Ammon's horn (tissue), 1 donor: Measurements from ENCODE around the gene NDRG4.
A peak's percentile ranks its signal among the peaks of the same experiment; 100 is the strongest.

Experiments
- DNase-seq: peaks from one replicate; pipeline ENCODE4 v3.0.0-alpha.2; 2016; ENCODE audit warnings: low spot score

Gene NDRG4, protein sequence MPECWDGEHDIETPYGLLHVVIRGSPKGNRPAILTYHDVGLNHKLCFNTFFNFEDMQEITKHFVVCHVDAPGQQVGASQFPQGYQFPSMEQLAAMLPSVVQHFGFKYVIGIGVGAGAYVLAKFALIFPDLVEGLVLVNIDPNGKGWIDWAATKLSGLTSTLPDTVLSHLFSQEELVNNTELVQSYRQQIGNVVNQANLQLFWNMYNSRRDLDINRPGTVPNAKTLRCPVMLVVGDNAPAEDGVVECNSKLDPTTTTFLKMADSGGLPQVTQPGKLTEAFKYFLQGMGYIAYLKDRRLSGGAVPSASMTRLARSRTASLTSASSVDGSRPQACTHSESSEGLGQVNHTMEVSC

DNA sequence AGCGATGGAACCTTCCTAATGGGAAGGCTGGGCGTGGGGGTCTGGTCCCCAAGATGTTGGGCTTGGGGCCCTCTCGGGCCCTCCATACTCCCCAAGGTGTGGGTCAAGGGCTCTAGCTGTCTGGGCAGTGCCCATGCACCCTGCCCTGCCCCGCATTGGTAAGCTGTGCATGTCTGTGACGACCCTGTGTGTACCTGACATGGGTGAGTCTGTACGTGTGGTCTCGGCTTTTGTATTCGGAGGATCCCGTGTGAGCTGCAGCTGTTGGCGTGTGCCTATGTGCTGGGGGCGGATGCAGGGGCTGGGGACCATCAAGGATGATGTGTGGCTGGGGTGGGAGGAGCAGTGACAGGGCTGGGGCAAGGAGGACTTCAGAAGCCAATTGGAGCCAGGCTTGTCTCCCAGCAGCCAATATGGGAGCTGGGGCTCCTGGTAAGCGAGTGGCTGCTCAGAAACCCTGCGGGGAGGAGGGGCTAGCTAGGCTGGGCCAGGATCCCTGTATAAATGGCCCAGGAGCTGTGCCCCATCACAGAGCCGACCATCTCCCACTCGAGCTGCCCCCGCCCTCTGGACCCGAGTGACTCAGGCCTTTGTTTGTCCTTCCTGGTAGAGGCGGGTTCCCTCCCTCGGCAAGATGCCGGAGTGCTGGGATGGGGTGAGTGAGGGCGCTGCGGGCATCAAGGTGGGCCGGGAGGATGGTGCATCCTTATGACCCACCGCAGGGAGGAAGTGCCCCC, at the start of gene NDRG4:
Gene NDRG4 (plus strand): TSS at position 529 of the 737 bp plus-strand sequence. CDS start 106 bp downstream, at position 635.
- peak; percentile 98 for DNase-seq

DNA sequence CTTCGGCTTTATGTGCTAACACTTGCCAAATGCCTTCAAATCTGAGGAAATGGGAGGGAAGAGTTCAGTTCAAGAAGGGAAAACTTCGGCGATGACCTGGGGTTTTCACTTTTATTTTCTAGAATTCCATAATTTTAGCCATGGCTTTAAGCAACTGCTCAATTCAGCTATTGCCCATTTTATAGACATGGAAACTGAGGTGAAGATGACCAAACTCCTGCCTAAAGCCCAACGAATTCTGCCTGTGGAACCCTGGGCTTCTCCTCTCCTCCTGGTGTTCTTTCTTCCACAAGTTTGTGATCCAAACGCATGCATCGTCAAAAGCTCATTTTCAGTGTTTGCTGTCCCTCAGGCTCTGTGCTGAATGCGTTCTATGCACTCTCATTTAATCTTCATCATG, 49.4 kb upstream of the NDRG4 start:
- DNase-seq, result no peak

DNA sequence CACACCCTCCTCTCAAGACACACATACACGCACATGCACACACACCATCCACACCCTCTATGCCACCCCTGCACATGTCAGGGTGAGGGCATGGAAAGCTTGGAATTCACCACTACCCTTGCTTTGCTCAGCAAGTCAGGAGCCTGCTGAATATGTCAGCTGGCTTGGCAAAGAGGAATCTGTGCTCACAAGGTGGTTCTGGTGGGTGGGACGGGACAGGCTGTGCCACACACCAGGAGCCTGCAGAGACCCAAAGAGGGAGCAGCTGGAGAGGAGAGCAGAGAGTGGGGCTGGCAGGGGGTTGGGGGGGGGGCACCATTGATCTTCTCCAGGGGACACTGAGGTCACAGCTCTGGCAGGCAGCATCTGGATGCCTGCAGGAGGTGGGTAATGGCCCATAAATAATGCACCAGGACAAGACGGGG, 48.7 kb upstream of the NDRG4 start:
- peak; percentile 46 for DNase-seq

DNA sequence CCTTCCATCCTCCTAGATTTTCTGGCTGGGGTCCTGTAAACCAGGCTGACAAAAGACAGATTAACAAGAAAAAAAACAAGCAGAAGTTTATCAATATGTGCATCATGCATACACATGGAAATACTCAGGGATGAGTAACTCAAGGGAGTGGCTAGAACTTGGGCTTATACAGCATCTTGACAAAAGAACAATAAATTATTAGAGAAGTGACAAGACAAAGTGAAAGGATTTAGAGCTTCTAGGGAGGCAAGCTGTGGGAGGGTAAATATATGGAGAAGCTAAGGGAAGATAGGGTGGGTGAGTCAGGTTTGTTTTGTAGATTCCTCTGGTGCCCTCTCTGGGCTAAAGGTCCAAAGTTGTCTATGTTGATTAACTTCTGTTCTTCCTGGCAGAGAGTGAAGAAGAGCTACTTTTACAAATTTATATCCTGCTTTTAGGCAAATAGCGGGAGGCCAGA, 48.0 kb upstream of the NDRG4 start:
- no peak for DNase-seq

DNA sequence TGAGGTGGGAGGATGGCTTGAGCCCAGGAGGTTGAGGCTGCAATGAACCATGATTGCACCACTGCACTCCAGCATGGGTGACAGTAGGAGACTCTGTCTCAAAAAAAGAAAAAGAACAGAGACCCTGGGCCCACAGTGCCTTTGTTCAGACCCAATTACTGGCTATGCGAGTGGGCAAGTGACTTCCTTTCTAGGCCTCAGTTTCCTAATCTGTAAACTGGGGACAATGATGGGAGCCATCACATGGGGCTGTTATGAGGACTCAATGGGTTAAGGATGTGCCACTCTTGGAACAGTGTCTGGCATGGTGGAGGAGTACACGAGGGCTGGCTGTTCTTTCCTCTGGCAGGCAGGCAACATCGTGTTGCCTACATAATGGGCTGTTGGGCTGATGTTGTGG, 47.3 kb upstream of the NDRG4 start:
- no peak for DNase-seq

DNA sequence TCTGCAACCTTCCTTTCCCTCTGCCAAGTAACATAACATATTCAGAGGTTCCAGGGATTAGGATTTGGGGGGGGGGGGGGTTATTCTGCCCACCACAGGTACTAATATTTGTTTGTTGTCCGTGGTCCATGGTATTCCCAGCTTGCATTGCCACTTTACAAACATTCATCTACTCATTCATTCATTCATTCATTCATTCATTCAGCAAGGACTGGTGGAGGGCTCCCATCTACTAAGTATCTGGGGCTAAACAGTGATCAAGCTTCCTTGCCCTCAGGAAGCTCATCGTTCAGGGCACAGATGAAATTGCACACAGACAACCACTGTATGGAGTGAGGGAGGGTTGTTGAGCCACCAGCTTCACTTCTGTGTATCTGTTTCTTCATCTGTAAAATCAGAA, 45.8 kb upstream of the NDRG4 start:
- no peak for DNase-seq

DNA sequence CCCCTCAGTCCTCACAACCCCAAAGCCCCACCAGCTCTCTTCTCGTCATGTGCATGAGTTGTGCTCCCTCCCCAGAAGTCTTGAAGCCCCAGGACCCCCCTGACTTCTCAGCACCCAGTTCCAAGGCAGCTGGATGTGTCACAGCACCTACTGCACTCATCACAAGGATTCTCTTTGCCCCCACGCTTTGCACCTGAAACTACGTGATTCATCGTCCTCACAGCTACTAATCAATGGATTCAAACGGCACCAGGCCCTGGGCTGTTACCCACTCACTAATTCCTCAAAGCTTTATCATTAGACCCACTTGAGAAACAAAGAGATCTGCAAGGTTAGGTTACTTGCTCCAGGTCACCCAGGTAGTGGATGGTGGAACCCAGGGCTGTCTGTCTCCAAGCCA, 45.1 kb upstream of the NDRG4 start:
- DNase-seq, result no peak

DNA sequence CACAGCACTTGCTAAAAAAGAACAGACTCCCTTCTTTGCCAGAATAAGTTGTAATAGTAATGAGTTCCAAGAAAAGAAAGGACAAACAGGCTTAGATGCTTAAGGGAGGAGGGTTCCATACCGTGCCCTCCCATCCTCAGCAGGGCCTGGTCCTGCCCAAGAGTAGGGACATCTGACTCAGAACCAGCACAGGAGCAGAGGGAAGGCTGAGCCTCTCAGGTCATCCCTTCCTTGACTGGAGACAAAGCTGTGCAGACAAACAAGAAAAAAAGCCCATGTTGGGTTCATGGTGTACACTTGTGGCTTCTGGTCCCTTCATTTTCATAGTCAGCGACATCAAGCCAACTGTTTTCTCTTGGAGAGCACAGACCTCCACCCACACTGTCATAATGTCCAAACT, 44.2 kb upstream of the NDRG4 start:
- DNase-seq, result no peak

DNA sequence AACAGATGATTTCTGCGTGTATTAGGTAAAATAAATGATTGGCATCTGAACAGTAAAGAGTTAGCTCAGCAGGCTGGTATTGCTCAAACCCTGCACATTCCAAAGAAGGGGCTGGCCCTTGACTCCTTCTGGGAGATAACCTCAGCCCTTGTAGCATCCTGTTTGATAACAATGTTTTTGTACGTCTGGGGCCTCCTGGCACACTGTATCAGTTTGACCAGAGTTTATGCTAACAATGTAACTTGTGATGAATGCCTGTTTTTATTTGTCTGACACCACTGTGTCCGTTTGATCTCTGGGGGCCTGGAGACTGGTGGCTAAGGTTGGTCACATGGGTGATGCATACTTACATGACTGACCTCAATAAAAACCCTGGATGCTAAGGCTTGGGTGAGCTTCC, 43.8 kb upstream of the NDRG4 start:
- no peak for DNase-seq

DNA sequence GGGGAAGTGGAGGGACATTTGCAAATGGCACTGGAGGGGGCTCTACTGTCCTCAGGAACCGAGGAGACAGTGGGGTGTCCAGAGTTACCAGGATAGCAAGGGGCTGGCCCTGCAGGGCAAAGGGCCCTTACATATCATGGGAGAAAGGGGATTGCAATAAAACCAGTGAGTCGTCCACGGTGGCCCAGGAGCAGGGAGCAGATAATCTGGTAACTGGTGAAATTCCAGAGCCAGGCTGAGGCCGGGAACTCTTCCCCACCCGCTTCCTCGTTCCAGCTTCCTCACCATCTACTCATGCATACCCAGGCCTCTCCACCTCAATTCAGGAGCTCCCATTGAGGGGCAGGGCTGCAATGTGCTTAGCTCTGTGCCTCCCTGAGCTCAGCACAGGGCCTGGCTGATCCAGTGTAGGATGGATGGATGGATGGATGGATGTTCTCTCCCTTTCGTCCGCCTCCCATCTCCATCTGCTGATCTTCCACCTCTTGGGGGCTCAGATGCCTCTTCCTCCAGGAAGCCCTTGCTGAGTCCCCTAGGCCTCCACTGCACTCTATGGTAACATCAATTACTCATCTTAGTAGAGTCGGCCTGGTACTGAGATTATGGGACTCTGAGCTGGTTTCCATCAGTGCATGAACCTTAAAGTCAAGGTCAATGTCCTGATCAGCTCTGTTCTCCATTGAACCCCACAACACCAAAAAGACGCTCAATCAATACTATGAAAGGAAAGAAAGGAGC, 41.2 kb upstream of the NDRG4 start:
- DNase-seq, result no peak

DNA sequence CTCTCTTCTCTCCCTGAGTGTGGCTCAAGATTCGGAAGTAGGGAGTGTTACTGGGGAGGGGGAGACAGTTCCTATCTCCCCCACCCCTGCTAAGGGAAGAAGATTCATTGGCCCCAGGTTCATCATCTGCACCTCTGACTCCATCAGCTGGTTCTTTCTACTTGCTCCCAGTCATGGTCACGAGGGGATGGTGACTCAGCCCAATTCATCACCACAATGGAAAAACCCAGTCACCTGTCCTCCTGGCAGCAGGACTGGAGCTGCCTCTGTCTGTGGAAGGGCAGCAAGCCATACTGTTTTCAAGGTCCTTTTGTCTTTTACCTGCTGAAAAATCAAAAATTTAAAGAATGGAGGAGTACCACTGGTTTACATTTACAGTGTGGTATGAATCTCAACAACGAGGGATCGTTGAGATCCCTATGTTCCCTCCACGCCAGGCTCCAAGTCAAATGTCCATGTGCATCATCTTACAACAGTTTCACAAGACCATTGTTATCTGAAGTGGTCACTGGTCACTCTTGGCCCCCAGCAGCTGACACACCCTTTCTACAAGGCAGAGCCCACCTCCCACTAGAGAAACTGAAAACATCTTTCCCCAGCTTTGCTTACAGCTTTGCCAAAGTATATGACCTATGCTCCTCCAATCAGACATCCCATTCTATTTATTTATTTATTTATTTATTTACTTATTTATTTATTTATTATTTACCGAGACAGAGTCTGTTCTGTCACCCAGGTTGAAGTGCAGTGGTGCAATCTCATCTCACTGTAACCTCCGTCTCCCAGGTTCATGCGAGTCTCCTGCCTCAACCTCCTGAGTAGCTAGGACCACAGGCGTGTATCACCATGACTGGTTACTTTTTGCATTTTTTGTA, 40.4 kb upstream of the NDRG4 start:
- no peak for DNase-seq

DNA sequence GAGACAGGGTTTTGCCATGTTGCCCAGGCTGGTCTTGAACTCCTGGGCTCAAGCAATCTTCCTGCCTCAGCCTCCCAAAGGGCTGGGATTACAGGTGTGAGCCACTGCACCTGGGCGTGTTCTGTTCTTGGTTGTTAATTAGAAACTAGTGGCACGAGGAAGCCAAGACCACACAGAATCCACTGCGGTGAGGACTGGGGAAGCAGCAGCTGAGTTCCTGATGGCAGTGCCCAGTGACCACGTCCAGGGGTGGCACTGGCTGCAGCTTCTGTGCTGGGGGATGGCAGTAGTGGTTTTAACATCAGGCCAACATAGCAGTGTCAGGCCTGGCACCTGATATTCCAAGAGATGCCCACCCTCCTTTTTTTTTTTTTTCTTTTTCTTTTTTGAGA, 39.7 kb upstream of the NDRG4 start:
- no peak for DNase-seq

DNA sequence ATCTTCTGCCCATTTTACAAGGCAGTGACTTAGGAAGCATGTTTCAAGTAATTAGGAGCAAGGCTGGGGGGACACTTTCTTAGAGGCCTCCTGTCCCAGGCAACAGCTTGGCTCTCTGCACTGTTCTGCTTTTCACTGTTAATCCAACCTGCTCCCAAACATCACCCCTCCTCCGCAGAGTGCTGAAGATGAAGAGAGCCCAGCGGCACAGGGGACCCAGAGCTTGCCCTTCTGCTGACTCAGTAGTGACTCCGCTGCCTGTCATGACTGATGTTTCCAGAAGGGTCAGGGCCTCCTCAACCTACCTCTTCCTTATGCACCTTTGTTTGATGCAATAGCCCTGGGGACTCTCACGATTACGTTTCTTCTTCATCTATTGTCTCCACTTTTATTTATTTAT, 38.9 kb upstream of the NDRG4 start:
- no peak for DNase-seq

DNA sequence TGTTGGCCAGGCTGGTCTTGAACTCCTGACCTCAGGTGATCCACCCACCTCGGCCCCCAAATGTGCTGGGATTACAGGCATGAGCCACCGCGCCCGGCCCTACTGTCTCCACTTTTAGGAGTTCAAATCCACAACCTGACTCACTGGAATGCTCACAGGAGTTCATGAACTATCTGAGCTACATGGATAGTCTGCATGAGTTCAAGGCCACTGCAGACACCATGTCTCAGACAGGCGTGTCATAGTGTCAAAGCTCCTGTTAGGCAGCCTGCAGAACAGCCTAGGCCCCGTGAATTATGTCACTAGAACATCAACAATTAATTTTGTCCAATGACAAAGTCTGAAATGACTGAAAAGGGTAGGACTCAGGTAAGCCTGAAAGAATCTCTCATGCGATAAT, 38.3 kb upstream of the NDRG4 start:
- DNase-seq, result no peak

DNA sequence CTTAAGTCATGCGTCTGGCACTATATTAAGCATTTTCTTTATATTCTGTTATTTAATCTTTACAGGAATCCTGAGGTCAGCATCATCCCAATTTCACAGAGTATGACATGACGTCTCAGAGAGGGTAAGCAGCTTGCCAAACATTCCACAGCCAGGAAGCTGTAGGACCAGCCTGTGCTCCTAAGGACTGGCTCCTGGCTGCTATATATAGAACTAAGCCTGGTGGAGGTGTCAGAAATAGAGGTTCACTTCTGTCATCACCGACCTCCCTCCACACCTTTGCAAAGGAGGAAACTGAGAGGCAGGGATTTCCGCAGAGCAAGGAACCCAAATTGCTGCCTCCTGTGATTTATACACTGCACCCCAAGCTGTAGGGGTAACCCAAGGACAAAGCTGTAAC, 37.9 kb upstream of the NDRG4 start:
- no peak for DNase-seq

DNA sequence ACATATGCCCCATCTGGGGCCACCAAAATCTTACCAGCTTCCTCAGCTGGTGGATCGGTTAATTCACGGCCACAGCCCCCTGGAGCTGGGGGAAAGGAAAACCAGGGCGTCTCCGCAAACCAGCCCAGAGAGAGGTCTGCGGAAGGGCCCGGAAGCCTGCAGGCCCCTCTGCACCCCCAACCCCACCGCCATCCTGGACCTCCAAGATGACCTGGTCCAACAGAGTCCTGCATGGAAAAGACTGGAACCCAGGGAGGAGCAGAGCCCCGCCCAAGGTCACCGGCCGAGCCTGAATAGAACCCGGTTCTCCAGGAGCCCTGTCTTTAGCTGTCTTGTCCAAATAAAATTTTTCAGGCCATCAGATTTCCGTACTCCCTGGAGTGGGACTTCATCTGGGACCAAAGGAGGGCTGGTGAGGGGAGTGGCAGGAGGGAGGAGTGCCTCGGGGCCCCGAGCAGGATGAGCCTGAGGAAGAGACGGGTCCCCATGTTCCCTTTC, 37.4 kb upstream of the NDRG4 start:
- no peak for DNase-seq

DNA sequence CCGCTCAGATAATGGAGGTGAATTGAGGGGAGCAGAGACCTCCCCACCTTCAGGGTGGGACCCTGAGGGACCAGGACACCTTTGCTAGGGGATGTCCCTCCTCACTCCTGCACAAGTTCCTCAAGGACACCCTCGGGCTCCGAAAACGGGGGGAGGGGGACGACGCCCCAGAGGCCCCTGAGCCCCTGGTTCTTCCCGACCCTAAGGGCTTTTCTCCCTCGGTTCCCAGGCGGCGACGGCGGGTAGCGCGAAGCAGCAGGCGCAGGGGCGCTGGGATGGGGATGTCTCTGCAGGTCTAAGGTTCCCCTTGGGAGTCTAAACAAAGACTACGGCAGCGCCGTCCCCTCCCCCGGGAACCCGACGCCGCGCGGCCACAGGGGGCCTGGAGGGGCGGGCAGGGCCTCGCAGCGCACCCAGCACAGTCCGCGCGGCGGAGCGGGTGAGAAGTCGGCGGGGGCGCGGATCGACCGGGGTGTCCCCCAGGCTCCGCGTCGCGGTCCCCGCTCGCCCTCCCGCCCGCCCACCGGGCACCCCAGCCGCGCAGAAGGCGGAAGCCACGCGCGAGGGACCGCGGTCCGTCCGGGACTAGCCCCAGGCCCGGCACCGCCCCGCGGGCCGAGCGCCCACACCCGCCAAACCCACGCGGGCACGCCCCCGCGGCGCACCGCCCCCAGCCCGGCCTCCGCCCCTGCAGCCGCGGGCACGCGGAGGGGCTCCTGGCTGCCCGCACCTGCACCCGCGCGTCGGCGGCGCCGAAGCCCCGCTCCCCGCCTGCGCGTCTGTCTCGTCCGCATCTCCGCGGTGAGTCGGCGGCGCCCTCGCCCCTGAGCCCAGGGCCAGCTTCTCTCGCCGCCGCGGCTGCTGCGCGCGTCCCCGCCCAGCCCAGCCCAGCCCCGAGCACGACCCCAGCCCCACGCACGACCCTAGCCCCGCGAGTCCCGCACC, 36.7 kb upstream of the NDRG4 start:
- no peak for DNase-seq

DNA sequence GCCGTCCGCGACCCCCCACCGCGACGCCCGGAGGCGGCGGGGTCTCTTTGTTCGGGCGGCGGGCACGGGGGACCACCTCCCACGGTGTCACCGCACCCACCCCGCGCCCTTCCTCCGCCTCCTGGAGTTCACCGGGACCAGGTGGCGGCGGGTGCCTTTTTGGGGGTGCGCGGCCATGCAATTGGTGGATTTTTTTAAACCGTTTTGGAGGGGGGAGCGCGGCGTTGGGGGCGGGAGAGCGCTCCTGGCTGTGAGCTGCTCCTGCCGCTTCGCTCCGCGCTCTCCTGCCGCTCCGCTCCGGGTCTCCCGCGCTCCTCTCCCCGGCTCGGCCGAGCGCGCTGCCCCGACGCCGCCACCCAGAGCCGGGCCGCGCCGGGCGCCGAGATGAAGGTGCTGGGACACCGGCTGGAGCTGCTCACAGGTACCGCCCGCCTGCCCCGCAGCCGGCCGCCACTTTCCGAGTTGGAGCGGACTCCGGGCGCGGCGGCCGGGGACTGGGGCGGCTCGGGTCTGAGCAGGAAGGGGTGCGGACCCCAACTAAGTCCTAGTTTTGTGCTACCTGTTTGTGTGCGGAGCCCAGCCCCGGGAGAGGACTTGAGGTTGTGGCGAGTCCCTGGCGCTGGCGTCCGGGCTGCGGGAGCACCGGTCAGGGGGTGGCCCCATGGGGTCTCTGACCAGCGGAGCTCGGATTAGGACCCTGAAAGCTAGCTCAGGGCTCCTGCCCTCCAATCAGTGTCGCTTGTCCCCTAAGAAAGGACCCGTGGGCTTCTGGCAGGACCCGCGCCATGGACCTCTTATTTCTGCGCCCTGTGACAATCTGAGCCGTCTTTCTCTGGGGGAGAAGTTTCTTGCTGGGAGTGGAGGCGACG, 35.7 kb upstream of the NDRG4 start:
- peak; percentile 43 for DNase-seq

DNA sequence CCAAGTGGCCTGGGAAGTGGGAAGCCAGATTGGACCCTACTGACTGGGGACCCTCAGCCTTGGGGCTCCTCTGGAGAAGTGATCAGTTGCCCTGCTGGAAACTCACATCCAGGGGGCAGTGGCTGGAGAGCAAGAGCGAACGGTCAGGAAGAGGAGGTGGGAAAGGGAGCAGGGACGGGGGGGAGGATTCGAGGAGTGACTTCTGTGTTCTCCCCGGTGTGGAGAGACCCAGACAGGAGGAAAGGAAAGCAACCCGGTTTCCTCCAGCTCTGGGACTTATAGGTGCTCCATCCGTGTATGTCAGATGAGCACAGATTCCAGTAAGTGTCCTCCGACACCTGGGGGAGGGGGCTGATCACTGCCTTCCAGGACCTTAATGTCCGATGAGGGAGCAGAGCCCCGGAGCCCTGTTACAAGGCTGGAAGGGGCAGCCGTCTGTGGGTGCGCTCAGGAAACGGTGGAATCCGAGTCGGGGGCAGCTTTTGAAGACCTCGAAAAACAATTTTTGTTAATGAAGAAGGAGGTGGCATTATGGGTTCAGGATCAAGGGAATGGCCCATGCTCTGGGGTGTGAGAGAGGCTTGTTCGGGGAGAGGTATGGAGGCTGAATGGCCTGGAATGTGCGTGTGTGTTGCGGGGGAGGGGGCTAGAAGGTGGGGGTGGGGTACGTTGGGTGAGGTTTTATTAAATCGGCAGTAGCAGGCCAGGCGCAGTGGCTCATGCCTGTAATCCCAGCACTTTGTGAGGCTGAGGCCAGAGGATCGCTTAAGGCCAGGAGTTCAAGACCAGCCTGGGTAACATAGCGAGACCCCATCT, 34.8 kb upstream of the NDRG4 start:
- no peak for DNase-seq
